Vagina (tissue), 2 donors: Measurements from ENCODE around the gene SSBP4.

ENCODE experiments used
- CTCF ChIP-seq, 3 experiments: fragments of 450-650 bp in 2 of 3; fragments of 200-600 bp in 1 of 3; sonication (generic) in 1 of 3; IDR thresholded peaks; one replicate each; pipeline ENCODE4 v1.5.1; 2017 to 2019; ENCODE audit warnings: antibody characterized with exemption in 3 of 3, mild to moderate bottlenecking in 2 of 3, moderate library complexity in 2 of 3
- POLR2AphosphoS5 ChIP-seq, 2 donors: sonication (generic); formaldehyde crosslinking; IDR thresholded peaks; one replicate each; pipeline ENCODE4 v1.9.0; 2017; ENCODE audit warnings: antibody characterized with exemption in 2 of 2, mild to moderate bottlenecking in 2 of 2, low read depth in 1 of 2; ENCODE audit not compliant: insufficient read depth in 1 of 2

GRCh38 chr19:18377026-18377425 is 42.2 kb upstream of the SSBP4 start:
- TF ChIP-seq CTCF (IDR thresholded peaks at IDR 0.05) = no peak
- TF ChIP-seq POLR2AphosphoS5 (IDR thresholded peaks at IDR 0.05; ENCODE audit: insufficient read depth in 1 of 2, low read depth in 1 of 2) = no peak
